ENCODE measurements around the gene MTNR1B. TPM values are rescaled to one million over a fixed set of nuclear protein-coding genes. Genes with fewer than 3 reads are reported as not detected.

MTNR1B gene
- polyA plus RNA-seq, 1 of the 3 experiments (the other 2 are of a cell fraction), result not detected

DNA sequence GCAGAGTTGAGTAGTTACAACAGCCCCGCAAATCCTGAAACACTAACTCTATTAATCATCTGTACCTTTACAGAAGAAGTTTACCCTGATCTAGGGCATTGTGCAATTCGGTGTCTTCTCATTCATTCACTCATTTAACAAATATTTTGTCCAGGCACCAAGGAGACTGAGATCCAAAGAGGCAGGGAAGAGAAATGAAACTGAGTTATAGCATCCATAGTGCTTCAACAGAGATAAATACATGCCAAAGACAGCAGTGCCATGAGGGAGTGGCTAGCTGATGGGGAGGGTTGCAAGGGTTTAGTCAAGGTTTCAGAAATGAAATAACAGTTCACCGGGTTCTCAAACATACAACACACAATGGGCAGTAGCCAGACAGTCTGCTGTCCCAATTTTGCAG is 40.2 kb upstream of the MTNR1B start:
- no peak overlapping the region for H3K4me3 ChIP-seq (ENCODE audit: low read depth in 2 of 2, low read length in 1 of 2)
- 65% methylated on average over 3 of the region's 3 CpGs for WGBS (ENCODE audit: low lambda C conversion rate)
- no peaks in the 10 kb centered on the region for H4K20me1 ChIP-seq (ENCODE audit: insufficient read depth)
- no peak for TF ChIP-seq FOXJ3 (CRISPR knock-in tag; IDR thresholded peaks at IDR 0.05)
- TF ChIP-seq RCOR1 (IDR thresholded peaks at IDR 0.05; ENCODE audit: low read length), result no peak
- TF ChIP-seq NFIC (IDR thresholded peaks at IDR 0.05; ENCODE audit: borderline replicate concordance), result no peak
- TF ChIP-seq POLR2AphosphoS5 (IDR thresholded peaks at IDR 0.05; ENCODE audit: low read depth, low read length), result no peak
- TF ChIP-seq, protein P1, sequence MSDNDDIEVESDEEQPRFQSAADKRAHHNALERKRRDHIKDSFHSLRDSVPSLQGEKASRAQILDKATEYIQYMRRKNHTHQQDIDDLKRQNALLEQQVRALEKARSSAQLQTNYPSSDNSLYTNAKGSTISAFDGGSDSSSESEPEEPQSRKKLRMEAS (IDR thresholded peaks at IDR 0.05; ENCODE audit: low read depth), result no peak
- TF ChIP-seq, protein P2, sequence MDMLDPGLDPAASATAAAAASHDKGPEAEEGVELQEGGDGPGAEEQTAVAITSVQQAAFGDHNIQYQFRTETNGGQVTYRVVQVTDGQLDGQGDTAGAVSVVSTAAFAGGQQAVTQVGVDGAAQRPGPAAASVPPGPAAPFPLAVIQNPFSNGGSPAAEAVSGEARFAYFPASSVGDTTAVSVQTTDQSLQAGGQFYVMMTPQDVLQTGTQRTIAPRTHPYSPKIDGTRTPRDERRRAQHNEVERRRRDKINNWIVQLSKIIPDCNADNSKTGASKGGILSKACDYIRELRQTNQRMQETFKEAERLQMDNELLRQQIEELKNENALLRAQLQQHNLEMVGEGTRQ (IDR thresholded peaks at IDR 0.05; ENCODE audit: borderline replicate concordance, low read depth, low read length), result no peak
- TF ChIP-seq RXRA (IDR thresholded peaks at IDR 0.05; ENCODE audit: borderline replicate concordance, low read depth), result no peak
- TF ChIP-seq, protein P3, sequence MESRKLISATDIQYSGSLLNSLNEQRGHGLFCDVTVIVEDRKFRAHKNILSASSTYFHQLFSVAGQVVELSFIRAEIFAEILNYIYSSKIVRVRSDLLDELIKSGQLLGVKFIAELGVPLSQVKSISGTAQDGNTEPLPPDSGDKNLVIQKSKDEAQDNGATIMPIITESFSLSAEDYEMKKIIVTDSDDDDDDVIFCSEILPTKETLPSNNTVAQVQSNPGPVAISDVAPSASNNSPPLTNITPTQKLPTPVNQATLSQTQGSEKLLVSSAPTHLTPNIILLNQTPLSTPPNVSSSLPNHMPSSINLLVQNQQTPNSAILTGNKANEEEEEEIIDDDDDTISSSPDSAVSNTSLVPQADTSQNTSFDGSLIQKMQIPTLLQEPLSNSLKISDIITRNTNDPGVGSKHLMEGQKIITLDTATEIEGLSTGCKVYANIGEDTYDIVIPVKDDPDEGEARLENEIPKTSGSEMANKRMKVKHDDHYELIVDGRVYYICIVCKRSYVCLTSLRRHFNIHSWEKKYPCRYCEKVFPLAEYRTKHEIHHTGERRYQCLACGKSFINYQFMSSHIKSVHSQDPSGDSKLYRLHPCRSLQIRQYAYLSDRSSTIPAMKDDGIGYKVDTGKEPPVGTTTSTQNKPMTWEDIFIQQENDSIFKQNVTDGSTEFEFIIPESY (IDR thresholded peaks at IDR 0.05; ENCODE audit: borderline replicate concordance, low read depth), result no peak
- no peak for TF ChIP-seq TCF12 (IDR thresholded peaks at IDR 0.05)
- TF ChIP-seq, protein P4, sequence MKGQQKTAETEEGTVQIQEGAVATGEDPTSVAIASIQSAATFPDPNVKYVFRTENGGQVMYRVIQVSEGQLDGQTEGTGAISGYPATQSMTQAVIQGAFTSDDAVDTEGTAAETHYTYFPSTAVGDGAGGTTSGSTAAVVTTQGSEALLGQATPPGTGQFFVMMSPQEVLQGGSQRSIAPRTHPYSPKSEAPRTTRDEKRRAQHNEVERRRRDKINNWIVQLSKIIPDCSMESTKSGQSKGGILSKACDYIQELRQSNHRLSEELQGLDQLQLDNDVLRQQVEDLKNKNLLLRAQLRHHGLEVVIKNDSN (IDR thresholded peaks at IDR 0.05; ENCODE audit: borderline replicate concordance, low read depth), result no peak
- no peak for TF ChIP-seq ELF1 (IDR thresholded peaks at IDR 0.05)
- H2AFZ ChIP-seq (ENCODE audit: low read depth), result no peak overlapping the region
- no peak overlapping the region for H3K27ac ChIP-seq (ENCODE audit: low read depth in 2 of 2, low read length in 1 of 2)
- ChIA-PET POLR2A (no interaction called here), CTCF (no interaction called here)
- no peaks in the 10 kb centered on the region for H3K27me3 ChIP-seq (ENCODE audit: insufficient read depth)
- H3K9me2 ChIP-seq, result no peaks in the 10 kb centered on the region
- H3K4me2 ChIP-seq, result no peak overlapping the region
- H3K9me3 ChIP-seq, result no peaks in the 10 kb centered on the region
- no peaks in the 10 kb centered on the region for H3K79me2 ChIP-seq (ENCODE audit: insufficient read depth)
- H3K4me1 ChIP-seq (ENCODE audit: control insufficient read depth in 1 of 2, insufficient read depth in 2 of 2, low read depth in 1 of 2, low read length in 1 of 2), result no peaks in the 10 kb centered on the region; a peak in 1 of 4 replicates
- no peak overlapping the region for H3K9ac ChIP-seq
- no peaks in the 10 kb centered on the region for H3F3A ChIP-seq (replicated peaks; ENCODE audit: insufficient read depth)
- no peak for DNase-seq
- H3K36me3 ChIP-seq (replicated peaks in 1 of 2; ENCODE audit: control insufficient read depth in 1 of 2, insufficient read depth in 2 of 2, low read length in 1 of 2), result no peaks in the 10 kb centered on the region

DNA sequence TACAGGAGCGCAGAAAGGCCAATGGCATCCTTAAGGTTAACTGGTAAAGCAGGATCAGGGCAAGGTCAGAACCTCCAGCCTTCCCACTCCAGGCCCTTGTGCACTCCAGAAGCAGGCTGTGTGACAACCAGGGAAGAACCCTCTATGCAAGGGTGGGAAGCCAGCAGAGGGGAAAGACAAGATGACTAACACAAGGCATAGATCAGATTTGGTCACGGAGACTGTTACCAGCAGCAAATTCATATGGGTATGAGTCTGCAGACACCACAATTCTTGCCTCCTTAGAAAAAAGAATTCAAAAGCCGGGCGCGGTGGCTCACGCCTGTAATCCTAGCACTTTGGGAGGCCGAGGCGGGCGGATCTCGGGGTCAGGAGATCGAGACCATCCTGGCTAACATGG is 39.8 kb upstream of the MTNR1B start:
- Histone ChIP-seq H3K4me3 (ENCODE audit: low read depth in 2 of 2, low read length in 1 of 2) (no peak overlapping the region), H3K9me2 (no peaks in the 10 kb centered on the region), H3K9ac (no peak overlapping the region), H2AFZ (ENCODE audit: low read depth) (no peak overlapping the region), H3K4me1 (ENCODE audit: control insufficient read depth in 1 of 2, insufficient read depth in 2 of 2, low read depth in 1 of 2, low read length in 1 of 2) (no peaks in the 10 kb centered on the region; a peak in 1 of 4 replicates), H3K9me3 (no peaks in the 10 kb centered on the region), H4K20me1 (ENCODE audit: insufficient read depth) (no peaks in the 10 kb centered on the region), H3F3A (replicated peaks; ENCODE audit: insufficient read depth) (no peaks in the 10 kb centered on the region), H3K4me2 (no peak overlapping the region), H3K27me3 (ENCODE audit: insufficient read depth) (no peaks in the 10 kb centered on the region), H3K79me2 (ENCODE audit: insufficient read depth) (no peaks in the 10 kb centered on the region), H3K27ac (ENCODE audit: low read depth in 2 of 2, low read length in 1 of 2) (no peak overlapping the region), H3K36me3 (replicated peaks in 1 of 2; ENCODE audit: control insufficient read depth in 1 of 2, insufficient read depth in 2 of 2, low read length in 1 of 2) (no peaks in the 10 kb centered on the region)
- WGBS (ENCODE audit: low lambda C conversion rate), result 93% methylated on average over 11 of the region's 11 CpGs
- DNase-seq, result no peak
- POLR2A ChIA-PET, result no interaction called here
- CTCF ChIA-PET, result interaction anchor here (1.6 kb wide), 1 partner anchor 12 kb away, joined by 7 read pairs; no protein-coding TSS in a partner anchor
- TF ChIP-seq EP300 (IDR thresholded peaks at IDR 0.05; ENCODE audit: borderline replicate concordance in 1 of 2, low read depth in 1 of 2, low read length in 1 of 2), result no peak
- TF ChIP-seq CHD2 (IDR thresholded peaks at IDR 0.05; ENCODE audit: low read length, partially characterized antibody), result no peak
- TF ChIP-seq TAF1 (IDR thresholded peaks at IDR 0.05; ENCODE audit: borderline replicate concordance, low read depth, low read length), result no peak
- TF ChIP-seq, protein P5, sequence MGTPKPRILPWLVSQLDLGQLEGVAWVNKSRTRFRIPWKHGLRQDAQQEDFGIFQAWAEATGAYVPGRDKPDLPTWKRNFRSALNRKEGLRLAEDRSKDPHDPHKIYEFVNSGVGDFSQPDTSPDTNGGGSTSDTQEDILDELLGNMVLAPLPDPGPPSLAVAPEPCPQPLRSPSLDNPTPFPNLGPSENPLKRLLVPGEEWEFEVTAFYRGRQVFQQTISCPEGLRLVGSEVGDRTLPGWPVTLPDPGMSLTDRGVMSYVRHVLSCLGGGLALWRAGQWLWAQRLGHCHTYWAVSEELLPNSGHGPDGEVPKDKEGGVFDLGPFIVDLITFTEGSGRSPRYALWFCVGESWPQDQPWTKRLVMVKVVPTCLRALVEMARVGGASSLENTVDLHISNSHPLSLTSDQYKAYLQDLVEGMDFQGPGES (IDR thresholded peaks at IDR 0.05; ENCODE audit: low read depth, low read length), result no peak
- no peak for TF ChIP-seq RXRA (IDR thresholded peaks at IDR 0.05; ENCODE audit: borderline replicate concordance, low read depth)
- no peak for TF ChIP-seq MEF2A (IDR thresholded peaks at IDR 0.05; ENCODE audit: borderline replicate concordance, low read depth)
- no peak for TF ChIP-seq FOXJ3 (CRISPR knock-in tag; IDR thresholded peaks at IDR 0.05)
- TF ChIP-seq, protein P6, sequence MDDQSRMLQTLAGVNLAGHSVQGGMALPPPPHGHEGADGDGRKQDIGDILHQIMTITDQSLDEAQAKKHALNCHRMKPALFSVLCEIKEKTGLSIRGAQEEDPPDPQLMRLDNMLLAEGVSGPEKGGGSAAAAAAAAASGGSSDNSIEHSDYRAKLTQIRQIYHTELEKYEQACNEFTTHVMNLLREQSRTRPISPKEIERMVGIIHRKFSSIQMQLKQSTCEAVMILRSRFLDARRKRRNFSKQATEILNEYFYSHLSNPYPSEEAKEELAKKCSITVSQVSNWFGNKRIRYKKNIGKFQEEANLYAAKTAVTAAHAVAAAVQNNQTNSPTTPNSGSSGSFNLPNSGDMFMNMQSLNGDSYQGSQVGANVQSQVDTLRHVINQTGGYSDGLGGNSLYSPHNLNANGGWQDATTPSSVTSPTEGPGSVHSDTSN (IDR thresholded peaks at IDR 0.05), result no peak
- no peak for TF ChIP-seq FOXM1 (IDR thresholded peaks at IDR 0.05; ENCODE audit: low read depth)
- no peak for TF ChIP-seq RAD21 (IDR thresholded peaks at IDR 0.05; ENCODE audit: low read length)
- no peak for TF ChIP-seq RCOR1 (IDR thresholded peaks at IDR 0.05; ENCODE audit: low read length)
- no peak for TF ChIP-seq FOSL2 (IDR thresholded peaks at IDR 0.05; ENCODE audit: borderline replicate concordance, low read depth)
- no peak for TF ChIP-seq TEAD4 (IDR thresholded peaks at IDR 0.05; ENCODE audit: borderline replicate concordance, insufficient read depth)
- TF ChIP-seq NRF1 (IDR thresholded peaks at IDR 0.05; ENCODE audit: low read depth, low read length), result no peak

All from SK-N-SH (cell line).